ENCODE measurements around the gene TTLL11. TPM values are rescaled to one million over a fixed set of nuclear protein-coding genes. Genes with fewer than 3 reads are reported as not detected.

The TTLL11 gene
- polyA plus RNA-seq, 1 donor (not counting 4 experiments of a cell fraction or from before 2014, with no cell fraction given), result 8.0 TPM

DNA sequence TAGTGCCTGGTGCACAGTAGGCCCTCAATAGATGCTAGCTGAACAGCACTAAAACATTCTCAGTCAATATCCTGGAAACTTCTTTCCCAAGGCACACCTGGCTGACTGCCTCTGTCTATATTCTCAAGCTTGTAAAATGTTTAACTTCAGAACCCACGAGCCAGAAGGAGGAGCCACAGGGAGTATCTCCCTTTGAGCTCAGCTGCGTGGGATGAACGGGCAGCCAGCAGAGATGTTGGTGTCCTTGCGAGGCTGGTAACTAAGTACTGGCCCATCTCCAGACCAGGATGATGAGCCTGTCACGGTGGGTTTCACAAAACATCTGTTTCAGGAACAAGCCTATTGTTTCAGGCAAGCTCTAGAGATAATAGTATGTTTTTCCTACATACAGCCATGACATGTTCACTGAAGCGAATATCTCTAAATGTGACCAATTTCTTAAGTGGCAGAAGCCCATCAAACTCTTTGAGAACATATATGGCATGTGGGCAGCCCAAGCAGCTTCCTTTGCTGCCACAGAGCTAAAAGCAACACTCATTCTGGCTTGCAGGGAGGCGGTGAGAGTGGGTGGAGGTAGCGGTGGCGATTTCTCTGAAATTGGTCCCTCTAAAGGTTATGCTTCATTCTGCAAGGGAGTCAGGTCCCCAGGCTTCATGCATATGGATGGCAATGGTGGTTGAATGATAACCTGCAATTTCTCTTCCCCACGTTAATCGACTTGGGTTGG is 206.2 kb downstream of the TTLL11 start:
- no peaks in the 10 kb centered on the region for H3K9me1 ChIP-seq (ENCODE audit: control insufficient read depth, extremely low read depth, insufficient read depth, low read length)
- no peak for FAIRE-seq
- no peaks in the 10 kb centered on the region for H3K27me3 ChIP-seq (ENCODE audit: control insufficient read depth, extremely low read depth, insufficient read depth, low read length)
- dilution Hi-C loops (cut with MboI; ENCODE audit: extremely low pct_ligation_motif_present, low sequenced_read_pairs), result no loop called here
- no peak overlapping the region for H3K4me3 ChIP-seq (ENCODE audit: control insufficient read depth in 2 of 3, extremely low read depth in 1 of 3, insufficient read depth in 2 of 3, low read depth in 1 of 3, low read length in 3 of 3)
- H3K9me3 ChIP-seq (ENCODE audit: control insufficient read depth, low read depth, low read length), result no peaks in the 10 kb centered on the region
- no peak for DNase-seq (ENCODE audit: low read depth, low spot score)
- H3K4me2 ChIP-seq (ENCODE audit: control insufficient read depth, extremely low read depth, insufficient read depth, low read depth, low read length), result no peak overlapping the region
- peaks cover 12% of the 10 kb centered on the region for H4K20me1 ChIP-seq (ENCODE audit: control insufficient read depth, extremely low read depth, insufficient read depth, low read length)
- H3K9ac ChIP-seq (ENCODE audit: control insufficient read depth, extremely low read depth, insufficient read depth, low read length), result no peak overlapping the region
- peaks cover 4 to 12% of the 10 kb centered on the region in 2 experiments for H3K36me3 ChIP-seq (ENCODE audit: control insufficient read depth in 2 of 2, extremely low read depth in 1 of 2, insufficient read depth in 2 of 2, low read length in 2 of 2)
- no peak overlapping the region for H2AFZ ChIP-seq (ENCODE audit: control insufficient read depth, low read length)
- no peaks in the 10 kb centered on the region for H3K79me2 ChIP-seq (ENCODE audit: control insufficient read depth, insufficient read depth, low read length)
- no peaks in the 10 kb centered on the region for H3K4me1 ChIP-seq (ENCODE audit: control insufficient read depth, extremely low read depth, insufficient read depth, low read length)
- TF ChIP-seq, protein P1, sequence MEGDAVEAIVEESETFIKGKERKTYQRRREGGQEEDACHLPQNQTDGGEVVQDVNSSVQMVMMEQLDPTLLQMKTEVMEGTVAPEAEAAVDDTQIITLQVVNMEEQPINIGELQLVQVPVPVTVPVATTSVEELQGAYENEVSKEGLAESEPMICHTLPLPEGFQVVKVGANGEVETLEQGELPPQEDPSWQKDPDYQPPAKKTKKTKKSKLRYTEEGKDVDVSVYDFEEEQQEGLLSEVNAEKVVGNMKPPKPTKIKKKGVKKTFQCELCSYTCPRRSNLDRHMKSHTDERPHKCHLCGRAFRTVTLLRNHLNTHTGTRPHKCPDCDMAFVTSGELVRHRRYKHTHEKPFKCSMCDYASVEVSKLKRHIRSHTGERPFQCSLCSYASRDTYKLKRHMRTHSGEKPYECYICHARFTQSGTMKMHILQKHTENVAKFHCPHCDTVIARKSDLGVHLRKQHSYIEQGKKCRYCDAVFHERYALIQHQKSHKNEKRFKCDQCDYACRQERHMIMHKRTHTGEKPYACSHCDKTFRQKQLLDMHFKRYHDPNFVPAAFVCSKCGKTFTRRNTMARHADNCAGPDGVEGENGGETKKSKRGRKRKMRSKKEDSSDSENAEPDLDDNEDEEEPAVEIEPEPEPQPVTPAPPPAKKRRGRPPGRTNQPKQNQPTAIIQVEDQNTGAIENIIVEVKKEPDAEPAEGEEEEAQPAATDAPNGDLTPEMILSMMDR (optimal IDR thresholded peaks at IDR 0.05 in 1 of 3, IDR thresholded peaks at IDR 0.05 in 1 of 3, conservative IDR thresholded peaks at IDR 0.05 in 1 of 3; ENCODE audit: extremely low read depth in 1 of 3, insufficient read depth in 2 of 3, low read length in 3 of 3), result no peak
- TF ChIP-seq EZH2 (IDR thresholded peaks at IDR 0.05; ENCODE audit: low read length), result no peak
- no peak overlapping the region for H3K27ac ChIP-seq (ENCODE audit: control insufficient read depth, insufficient read depth, low read length)

DNA sequence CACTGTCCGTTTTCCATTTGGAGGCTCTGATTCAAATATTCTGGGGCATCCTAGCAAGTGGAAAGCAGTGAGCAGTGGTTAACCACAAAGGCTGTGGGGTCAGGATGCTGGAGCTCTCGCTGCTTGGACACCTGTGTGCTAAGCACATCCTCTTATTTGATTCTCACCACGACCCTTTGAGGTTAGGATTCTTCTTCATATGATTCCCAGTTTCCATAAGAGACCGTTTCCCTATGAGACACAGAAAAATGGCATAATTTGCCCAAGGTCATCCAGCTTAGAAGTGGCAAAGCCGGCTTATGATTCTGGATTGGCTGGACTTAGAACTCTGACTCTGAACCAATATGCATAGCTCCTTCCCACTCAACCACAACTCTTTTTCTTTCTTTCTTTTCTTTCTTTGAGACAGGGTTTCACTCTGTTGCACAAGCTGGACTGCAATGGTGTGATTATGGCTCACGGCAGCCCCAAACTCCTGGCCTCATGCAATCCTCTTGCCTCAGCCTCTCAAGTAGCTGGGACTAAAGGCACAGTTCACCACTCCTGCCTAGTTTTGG is 207.7 kb downstream of the TTLL11 start:
- no peaks in the 10 kb centered on the region for H3K4me1 ChIP-seq (ENCODE audit: control insufficient read depth, extremely low read depth, insufficient read depth, low read length)
- H3K4me3 ChIP-seq (ENCODE audit: control insufficient read depth in 2 of 3, extremely low read depth in 1 of 3, insufficient read depth in 2 of 3, low read depth in 1 of 3, low read length in 3 of 3), result no peak overlapping the region
- H3K36me3 ChIP-seq (ENCODE audit: control insufficient read depth in 2 of 2, extremely low read depth in 1 of 2, insufficient read depth in 2 of 2, low read length in 2 of 2), result peaks cover 4 to 12% of the 10 kb centered on the region in 2 experiments
- no peaks in the 10 kb centered on the region for H3K79me2 ChIP-seq (ENCODE audit: control insufficient read depth, insufficient read depth, low read length)
- peaks cover 12% of the 10 kb centered on the region for H4K20me1 ChIP-seq (ENCODE audit: control insufficient read depth, extremely low read depth, insufficient read depth, low read length)
- no peak overlapping the region for H3K9ac ChIP-seq (ENCODE audit: control insufficient read depth, extremely low read depth, insufficient read depth, low read length)
- no peaks in the 10 kb centered on the region for H3K9me3 ChIP-seq (ENCODE audit: control insufficient read depth, low read depth, low read length)
- H3K27ac ChIP-seq (ENCODE audit: control insufficient read depth, insufficient read depth, low read length), result no peak overlapping the region
- no peaks in the 10 kb centered on the region for H3K27me3 ChIP-seq (ENCODE audit: control insufficient read depth, extremely low read depth, insufficient read depth, low read length)
- no peaks in the 10 kb centered on the region for H3K9me1 ChIP-seq (ENCODE audit: control insufficient read depth, extremely low read depth, insufficient read depth, low read length)
- no peak overlapping the region for H2AFZ ChIP-seq (ENCODE audit: control insufficient read depth, low read length)
- no peak for DNase-seq (ENCODE audit: low read depth, low spot score)
- dilution Hi-C loops (cut with MboI; ENCODE audit: extremely low pct_ligation_motif_present, low sequenced_read_pairs), result no loop called here
- FAIRE-seq, result no peak
- TF ChIP-seq EZH2 (IDR thresholded peaks at IDR 0.05; ENCODE audit: low read length), result no peak
- TF ChIP-seq, protein P1 (optimal IDR thresholded peaks at IDR 0.05 in 1 of 3, IDR thresholded peaks at IDR 0.05 in 1 of 3, conservative IDR thresholded peaks at IDR 0.05 in 1 of 3; ENCODE audit: extremely low read depth in 1 of 3, insufficient read depth in 2 of 3, low read length in 3 of 3), result no peak
- no peak overlapping the region for H3K4me2 ChIP-seq (ENCODE audit: control insufficient read depth, extremely low read depth, insufficient read depth, low read depth, low read length)

All from keratinocyte (primary cell).